GM23338 (cell line): ENCODE results near the gene OPN1LW.
"Not testable (repeated sequence)": the region's sequence is repeated elsewhere in the genome, so short reads cannot be mapped to it uniquely, and the experiment has no call there.

ENCODE experiments used
- CREB1 ChIP-seq: fragments of 250-450 bp; sonication (Bioruptor Pico); IDR thresholded peaks from 2 replicates; pipeline ENCODE4 v1.5.0; 2020; ENCODE audit warnings: low read depth, mild to moderate bottlenecking, moderate library complexity
- EZH2 ChIP-seq: fragments of 200-600 bp; sonication (generic); IDR thresholded peaks from one replicate; pipeline ENCODE4 v1.8.0; 2017; ENCODE audit warnings: antibody characterized with exemption, mild to moderate bottlenecking, low read depth; ENCODE audit not compliant: unreplicated experiment
- EZH2phosphoT487 ChIP-seq: fragments of 200-600 bp; sonication (generic); IDR thresholded peaks from one replicate; pipeline ENCODE4 v1.8.1; 2018; ENCODE audit warnings: antibody characterized with exemption; ENCODE audit not compliant: unreplicated experiment
- JUNB ChIP-seq: IDR thresholded peaks from one replicate; pipeline ENCODE4 v1.6.1; 2016; ENCODE audit warnings: antibody characterized with exemption; ENCODE audit not compliant: unreplicated experiment
- POLR2AphosphoS5 ChIP-seq: IDR thresholded peaks from 2 replicates; pipeline ENCODE4 v1.6.1; 2016; ENCODE audit warnings: antibody characterized with exemption, low read depth
- TF ChIP-seq, protein P1 (sequence below), 2 experiments: fragments of 200-600 bp in 1 of 2; sonication (generic) in 1 of 2; conservative IDR thresholded peaks; 2 replicates each; pipeline versions ENCODE4 v1.5.1 to v1.6.1; 2016 to 2017; ENCODE audit warnings: antibody characterized with exemption in 2 of 2, low read depth in 2 of 2, mild to moderate bottlenecking in 2 of 2, moderate library complexity in 1 of 2
- TF ChIP-seq, protein P2 (sequence below): IDR thresholded peaks from one replicate; pipeline ENCODE4 v1.6.1; 2018; ENCODE audit warnings: antibody characterized with exemption; ENCODE audit not compliant: unreplicated experiment

DNA sequence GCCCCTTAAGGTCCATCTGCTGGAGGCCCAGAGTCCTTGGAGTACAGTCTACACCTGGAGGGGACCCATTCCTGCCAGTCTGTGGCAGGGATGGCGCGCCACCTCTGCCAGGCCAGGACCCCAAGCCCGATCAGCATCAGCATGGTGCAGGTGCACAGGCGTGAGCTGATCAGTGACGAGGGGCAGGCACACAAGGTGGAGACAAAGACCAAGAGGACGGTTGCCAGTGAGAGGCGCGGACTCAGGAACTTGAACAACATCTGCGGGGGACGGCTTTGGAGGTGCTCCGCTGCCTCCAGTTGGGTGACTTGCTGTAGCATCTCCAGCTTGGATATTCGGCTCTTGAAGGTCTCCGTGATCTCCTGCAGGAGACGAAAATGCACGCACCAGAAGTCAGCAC lies 52.4 kb downstream of the OPN1LW start:
- TF ChIP-seq, protein P1, sequence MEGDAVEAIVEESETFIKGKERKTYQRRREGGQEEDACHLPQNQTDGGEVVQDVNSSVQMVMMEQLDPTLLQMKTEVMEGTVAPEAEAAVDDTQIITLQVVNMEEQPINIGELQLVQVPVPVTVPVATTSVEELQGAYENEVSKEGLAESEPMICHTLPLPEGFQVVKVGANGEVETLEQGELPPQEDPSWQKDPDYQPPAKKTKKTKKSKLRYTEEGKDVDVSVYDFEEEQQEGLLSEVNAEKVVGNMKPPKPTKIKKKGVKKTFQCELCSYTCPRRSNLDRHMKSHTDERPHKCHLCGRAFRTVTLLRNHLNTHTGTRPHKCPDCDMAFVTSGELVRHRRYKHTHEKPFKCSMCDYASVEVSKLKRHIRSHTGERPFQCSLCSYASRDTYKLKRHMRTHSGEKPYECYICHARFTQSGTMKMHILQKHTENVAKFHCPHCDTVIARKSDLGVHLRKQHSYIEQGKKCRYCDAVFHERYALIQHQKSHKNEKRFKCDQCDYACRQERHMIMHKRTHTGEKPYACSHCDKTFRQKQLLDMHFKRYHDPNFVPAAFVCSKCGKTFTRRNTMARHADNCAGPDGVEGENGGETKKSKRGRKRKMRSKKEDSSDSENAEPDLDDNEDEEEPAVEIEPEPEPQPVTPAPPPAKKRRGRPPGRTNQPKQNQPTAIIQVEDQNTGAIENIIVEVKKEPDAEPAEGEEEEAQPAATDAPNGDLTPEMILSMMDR (conservative IDR thresholded peaks at IDR 0.05; ENCODE audit: low read depth in 2 of 2) = not testable (repeated sequence)
- TF ChIP-seq EZH2; EZH2phosphoT487; POLR2AphosphoS5; CREB1 (CRISPR knock-in tag); JUNB: not testable (repeated sequence)
- TF ChIP-seq, protein P2, sequence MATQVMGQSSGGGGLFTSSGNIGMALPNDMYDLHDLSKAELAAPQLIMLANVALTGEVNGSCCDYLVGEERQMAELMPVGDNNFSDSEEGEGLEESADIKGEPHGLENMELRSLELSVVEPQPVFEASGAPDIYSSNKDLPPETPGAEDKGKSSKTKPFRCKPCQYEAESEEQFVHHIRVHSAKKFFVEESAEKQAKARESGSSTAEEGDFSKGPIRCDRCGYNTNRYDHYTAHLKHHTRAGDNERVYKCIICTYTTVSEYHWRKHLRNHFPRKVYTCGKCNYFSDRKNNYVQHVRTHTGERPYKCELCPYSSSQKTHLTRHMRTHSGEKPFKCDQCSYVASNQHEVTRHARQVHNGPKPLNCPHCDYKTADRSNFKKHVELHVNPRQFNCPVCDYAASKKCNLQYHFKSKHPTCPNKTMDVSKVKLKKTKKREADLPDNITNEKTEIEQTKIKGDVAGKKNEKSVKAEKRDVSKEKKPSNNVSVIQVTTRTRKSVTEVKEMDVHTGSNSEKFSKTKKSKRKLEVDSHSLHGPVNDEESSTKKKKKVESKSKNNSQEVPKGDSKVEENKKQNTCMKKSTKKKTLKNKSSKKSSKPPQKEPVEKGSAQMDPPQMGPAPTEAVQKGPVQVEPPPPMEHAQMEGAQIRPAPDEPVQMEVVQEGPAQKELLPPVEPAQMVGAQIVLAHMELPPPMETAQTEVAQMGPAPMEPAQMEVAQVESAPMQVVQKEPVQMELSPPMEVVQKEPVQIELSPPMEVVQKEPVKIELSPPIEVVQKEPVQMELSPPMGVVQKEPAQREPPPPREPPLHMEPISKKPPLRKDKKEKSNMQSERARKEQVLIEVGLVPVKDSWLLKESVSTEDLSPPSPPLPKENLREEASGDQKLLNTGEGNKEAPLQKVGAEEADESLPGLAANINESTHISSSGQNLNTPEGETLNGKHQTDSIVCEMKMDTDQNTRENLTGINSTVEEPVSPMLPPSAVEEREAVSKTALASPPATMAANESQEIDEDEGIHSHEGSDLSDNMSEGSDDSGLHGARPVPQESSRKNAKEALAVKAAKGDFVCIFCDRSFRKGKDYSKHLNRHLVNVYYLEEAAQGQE = not testable (repeated sequence)
